Thyroid gland (tissue), 4 donors: Measurements from ENCODE around the gene MIB1.

Experiments
- POLR2A ChIP-seq, 2 donors: fragments of 450-650 bp; IDR thresholded peaks; one replicate each; pipeline ENCODE4 v1.6.1; 2017; ENCODE audit warnings: antibody characterized with exemption in 2 of 2, mild to moderate bottlenecking in 2 of 2, moderate library complexity in 1 of 2
- TF ChIP-seq, protein P1 (sequence below), 6 experiments: fragments of 200-600 bp in 3 of 6; fragments of 450-650 bp in 3 of 6; sonication (generic) in 3 of 6; IDR thresholded peaks; one replicate each; pipeline ENCODE4 v1.5.1; 2016 to 2019; ENCODE audit warnings: antibody characterized with exemption in 6 of 6, mild to moderate bottlenecking in 2 of 6, inconsistent platforms in 1 of 6, moderate library complexity in 1 of 6

DNA sequence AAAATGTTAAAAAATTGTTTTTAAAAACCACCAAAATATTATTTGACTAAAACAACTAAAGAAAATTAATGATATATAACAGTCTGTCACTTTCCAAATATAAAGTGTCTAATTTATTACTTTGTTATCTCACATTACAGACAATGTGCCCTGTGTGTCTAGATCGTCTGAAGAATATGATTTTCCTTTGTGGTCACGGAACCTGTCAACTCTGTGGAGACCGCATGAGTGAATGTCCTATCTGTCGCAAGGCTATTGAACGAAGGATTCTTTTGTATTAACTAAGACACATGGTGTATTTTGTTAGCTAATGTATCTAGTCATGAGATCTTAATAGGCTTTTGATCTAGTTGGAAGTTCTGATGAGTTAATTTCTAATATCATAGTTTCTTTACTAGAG lies 123.8 kb downstream of the MIB1 start:
- TF ChIP-seq POLR2A (IDR thresholded peaks at IDR 0.05) = no peak
- TF ChIP-seq, protein P1, sequence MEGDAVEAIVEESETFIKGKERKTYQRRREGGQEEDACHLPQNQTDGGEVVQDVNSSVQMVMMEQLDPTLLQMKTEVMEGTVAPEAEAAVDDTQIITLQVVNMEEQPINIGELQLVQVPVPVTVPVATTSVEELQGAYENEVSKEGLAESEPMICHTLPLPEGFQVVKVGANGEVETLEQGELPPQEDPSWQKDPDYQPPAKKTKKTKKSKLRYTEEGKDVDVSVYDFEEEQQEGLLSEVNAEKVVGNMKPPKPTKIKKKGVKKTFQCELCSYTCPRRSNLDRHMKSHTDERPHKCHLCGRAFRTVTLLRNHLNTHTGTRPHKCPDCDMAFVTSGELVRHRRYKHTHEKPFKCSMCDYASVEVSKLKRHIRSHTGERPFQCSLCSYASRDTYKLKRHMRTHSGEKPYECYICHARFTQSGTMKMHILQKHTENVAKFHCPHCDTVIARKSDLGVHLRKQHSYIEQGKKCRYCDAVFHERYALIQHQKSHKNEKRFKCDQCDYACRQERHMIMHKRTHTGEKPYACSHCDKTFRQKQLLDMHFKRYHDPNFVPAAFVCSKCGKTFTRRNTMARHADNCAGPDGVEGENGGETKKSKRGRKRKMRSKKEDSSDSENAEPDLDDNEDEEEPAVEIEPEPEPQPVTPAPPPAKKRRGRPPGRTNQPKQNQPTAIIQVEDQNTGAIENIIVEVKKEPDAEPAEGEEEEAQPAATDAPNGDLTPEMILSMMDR (IDR thresholded peaks at IDR 0.05) = no peak
